GM13977 (cell line): ENCODE measurements around the gene CHRNA3.
"Not testable (repeated sequence)": the region's sequence is repeated elsewhere in the genome, so short reads cannot be mapped to it uniquely, and the experiment has no call there.

Source experiments
- DNase-seq: peaks from one replicate; pipeline ENCODE4 v3.0.0; 2012; ENCODE audit warnings: low spot score
- CTCF ChIP-seq: IDR thresholded peaks from 2 replicates; pipeline ENCODE4 v1.5.1; 2012; ENCODE audit warnings: mild to moderate bottlenecking, control low read depth; ENCODE audit not compliant: insufficient read depth; ENCODE audit errors: extremely low read depth, missing control alignments
- in situ Hi-C: fragments of 300-500 bp; cut with MboI; formaldehyde crosslinking; loops from one replicate; pipeline ENCODE4 v1.12.0; 2022; ENCODE audit warnings: low sequenced_read_pairs, low pct_unique_long_range_greater_than_20kb, mixed read lengths, inconsistent platforms; ENCODE audit not compliant: unreplicated experiment

Gene CHRNA3

DNA sequence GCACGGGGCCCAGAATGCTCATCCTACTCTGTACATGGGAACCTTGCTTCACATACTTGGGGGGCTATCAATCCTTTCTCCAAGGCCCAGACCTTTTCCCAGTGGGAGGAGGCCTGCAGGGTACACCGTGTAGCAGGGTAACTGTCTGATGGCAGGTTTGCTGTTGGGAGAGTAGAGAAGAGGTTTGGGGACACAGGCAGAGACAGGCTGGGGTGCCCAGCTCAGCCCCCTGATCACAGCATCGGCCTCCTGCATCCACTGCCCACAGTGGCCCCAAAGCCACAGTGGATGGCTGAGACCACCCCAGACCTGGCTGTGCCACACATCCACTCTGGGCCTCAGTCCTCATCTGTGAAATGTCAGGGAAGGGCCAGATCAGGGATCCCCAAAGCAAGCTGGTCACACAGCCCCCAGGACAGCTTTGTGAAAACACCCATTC, 5.6 kb downstream of the CHRNA3 start:
- in situ Hi-C loops = no loop called here
- DNase-seq = no peak
- no peak for TF ChIP-seq CTCF

DNA sequence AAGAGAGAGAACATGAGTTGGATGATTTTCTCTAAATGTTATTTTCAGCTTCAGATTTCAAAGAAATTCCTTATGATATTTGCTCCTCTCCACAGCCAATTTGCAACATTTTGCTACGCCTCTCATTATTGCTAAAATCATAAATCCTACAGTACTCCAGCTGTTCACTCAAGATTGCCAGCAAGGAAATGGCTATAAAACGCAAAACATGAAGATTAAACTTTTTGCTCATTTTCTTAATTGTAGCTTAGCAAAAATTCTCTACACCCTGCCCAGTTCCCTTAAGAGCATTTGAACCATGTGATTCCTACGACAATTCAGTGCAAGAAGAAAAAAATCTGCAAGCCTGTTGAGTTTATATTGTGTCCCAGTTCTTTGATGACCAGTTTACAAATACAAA, 6.8 kb downstream of the CHRNA3 start:
- in situ Hi-C loops = no loop called here

DNA sequence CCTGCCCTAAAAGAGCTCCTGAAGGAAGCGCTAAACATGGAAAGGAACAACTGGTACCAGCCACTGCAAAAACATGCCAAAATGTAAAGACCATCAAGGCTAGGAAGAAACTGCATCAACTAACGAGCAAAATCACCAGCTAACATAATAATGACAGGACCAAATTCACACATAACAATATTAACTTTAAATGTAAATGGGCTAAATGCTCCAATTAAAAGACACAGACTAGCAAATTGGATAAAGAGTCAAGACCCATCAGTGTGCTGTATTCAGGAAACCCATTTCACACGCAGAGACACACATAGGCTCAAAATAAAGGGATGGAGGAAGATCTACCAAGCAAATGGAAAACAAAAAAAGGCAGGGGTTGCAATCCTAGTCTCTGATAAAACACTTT, 11.2 kb downstream of the CHRNA3 start:
- DNase-seq, in situ Hi-C loops: not testable (repeated sequence)

More for the DNA sequence above, 6.8 kb downstream of the CHRNA3 start:
- TF ChIP-seq CTCF = no peak
- no peak for DNase-seq

DNA sequence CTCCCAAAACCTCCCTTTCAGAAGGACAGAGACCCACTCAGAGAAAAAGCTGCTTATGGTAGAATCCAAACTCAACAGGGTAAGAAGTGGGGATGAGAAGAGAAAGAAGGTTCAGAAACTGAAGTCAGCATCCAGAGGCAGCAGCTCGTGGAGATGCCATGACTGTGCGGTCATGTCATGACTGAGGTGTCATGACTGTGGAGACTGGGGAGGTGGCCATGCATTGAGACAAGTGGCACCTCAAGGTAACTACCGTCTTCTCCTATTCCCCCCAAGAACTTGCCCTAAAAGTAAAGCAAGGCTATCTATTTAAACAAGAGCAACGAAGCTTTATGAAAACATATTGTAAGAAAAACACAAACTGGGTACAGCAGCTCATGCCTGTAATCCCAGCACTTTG, 15.1 kb downstream of the CHRNA3 start:
- in situ Hi-C loops = no loop called here
- DNase-seq = no peak

DNA sequence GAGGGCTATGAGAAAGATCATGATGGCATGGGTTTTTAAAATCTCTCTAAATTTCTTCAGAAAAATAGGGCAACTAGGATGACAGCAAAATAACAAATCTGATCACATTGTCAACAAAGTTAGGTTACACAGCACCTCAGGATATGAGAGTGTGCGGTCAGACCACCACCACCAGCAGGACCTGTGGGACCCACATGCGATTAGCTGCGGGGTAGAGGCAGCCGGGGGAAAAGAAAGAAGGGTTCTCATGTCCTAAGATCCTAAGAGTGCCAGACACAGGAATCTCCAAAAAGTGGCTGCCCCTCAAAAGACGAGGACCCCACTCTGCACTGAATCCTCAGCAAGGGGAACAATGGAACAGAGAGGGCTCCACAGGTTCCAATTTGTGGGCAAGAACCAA, 15.6 kb downstream of the CHRNA3 start:
- in situ Hi-C loops = no loop called here
- no peak for TF ChIP-seq CTCF

More for the DNA sequence above, 15.1 kb downstream of the CHRNA3 start:
- TF ChIP-seq CTCF = no peak

GRCh38 chr15:78604420-78604819, 16.4 kb downstream of the CHRNA3 start:
- in situ Hi-C loops = no loop called here
- no peak for DNase-seq
- TF ChIP-seq CTCF = no peak

More for the DNA sequence above, 15.6 kb downstream of the CHRNA3 start:
- DNase-seq = no peak

- TF ChIP-seq CTCF = no peak
- DNase-seq = no peak
- in situ Hi-C loops = no loop called here
Observed at GRCh38 chr15:78603467-78603866, 17.3 kb downstream of the CHRNA3 start.
